ENCODE results near the gene PRDM16. TPM values are rescaled to one million over a fixed set of nuclear protein-coding genes. Genes with fewer than 3 reads are reported as not detected.

The PRDM16 gene
- total RNA-seq, 1 donor, result 6.5 TPM

- H3K4me2 ChIP-seq (ENCODE audit: insufficient read depth, low read length), result no peak overlapping the region
- TF ChIP-seq CTCF (IDR thresholded peaks at IDR 0.05; ENCODE audit: extremely low read depth, low read depth, low read length), result no peak
- H2AFZ ChIP-seq (ENCODE audit: low read length), result no peak overlapping the region
- H3K9me3 ChIP-seq (ENCODE audit: low read depth, low read length), result no peaks in the 10 kb centered on the region
- no peaks in the 10 kb centered on the region for H3K36me3 ChIP-seq (ENCODE audit: insufficient read depth, low read length)
- no peaks in the 10 kb centered on the region for H3K79me2 ChIP-seq (ENCODE audit: insufficient read depth, low read length)
- H3K4me3 ChIP-seq (ENCODE audit: insufficient read depth, low read length), result no peak overlapping the region
- no peaks in the 10 kb centered on the region for H3K4me1 ChIP-seq (ENCODE audit: insufficient read depth, low read length)
- DNase-seq (ENCODE audit: insufficient read length, low spot score, missing footprints), result no peak
- H4K20me1 ChIP-seq (ENCODE audit: insufficient read depth, low read length), result peaks cover 2% of the 10 kb centered on the region
- H3K27me3 ChIP-seq (ENCODE audit: insufficient read depth, low read length), result peaks cover 38% of the 10 kb centered on the region
- H3K27ac ChIP-seq (ENCODE audit: low read depth, low read length), result no peak overlapping the region
Observed at GRCh38 chr1:3444736-3445135, 375.7 kb downstream of the PRDM16 start.

GRCh38 chr1:3450202-3450863, 381.3 kb downstream of the PRDM16 start:
- no peak overlapping the region for H3K27ac ChIP-seq (ENCODE audit: low read depth, low read length)
- no peaks in the 10 kb centered on the region for H3K4me1 ChIP-seq (ENCODE audit: insufficient read depth, low read length)
- H3K9me3 ChIP-seq (ENCODE audit: low read depth, low read length), result no peaks in the 10 kb centered on the region
- no peak overlapping the region for H3K4me2 ChIP-seq (ENCODE audit: insufficient read depth, low read length)
- DNase-seq (ENCODE audit: insufficient read length, low spot score, missing footprints), result no peak
- H3K79me2 ChIP-seq (ENCODE audit: insufficient read depth, low read length), result no peaks in the 10 kb centered on the region
- no peaks in the 10 kb centered on the region for H3K36me3 ChIP-seq (ENCODE audit: insufficient read depth, low read length)
- peaks cover 14% of the 10 kb centered on the region for H3K27me3 ChIP-seq (ENCODE audit: insufficient read depth, low read length)
- no peak overlapping the region for H3K4me3 ChIP-seq (ENCODE audit: insufficient read depth, low read length)
- no peak for TF ChIP-seq CTCF (IDR thresholded peaks at IDR 0.05; ENCODE audit: extremely low read depth, low read depth, low read length)
- peaks cover 4% of the 10 kb centered on the region for H4K20me1 ChIP-seq (ENCODE audit: insufficient read depth, low read length)
- no peak overlapping the region for H2AFZ ChIP-seq (ENCODE audit: low read length)

GRCh38 chr1:3450983-3451382, 382.0 kb downstream of the PRDM16 start:
- no peaks in the 10 kb centered on the region for H3K9me3 ChIP-seq (ENCODE audit: low read depth, low read length)
- no peak for DNase-seq (ENCODE audit: insufficient read length, low spot score, missing footprints)
- H3K4me1 ChIP-seq (ENCODE audit: insufficient read depth, low read length), result no peaks in the 10 kb centered on the region
- peaks cover 14% of the 10 kb centered on the region for H3K27me3 ChIP-seq (ENCODE audit: insufficient read depth, low read length)
- H4K20me1 ChIP-seq (ENCODE audit: insufficient read depth, low read length), result peaks cover 4% of the 10 kb centered on the region
- no peak overlapping the region for H3K4me3 ChIP-seq (ENCODE audit: insufficient read depth, low read length)
- no peak overlapping the region for H3K4me2 ChIP-seq (ENCODE audit: insufficient read depth, low read length)
- TF ChIP-seq CTCF (IDR thresholded peaks at IDR 0.05; ENCODE audit: extremely low read depth, low read depth, low read length), result no peak
- no peaks in the 10 kb centered on the region for H3K79me2 ChIP-seq (ENCODE audit: insufficient read depth, low read length)
- H2AFZ ChIP-seq (ENCODE audit: low read length), result no peak overlapping the region
- no peak overlapping the region for H3K27ac ChIP-seq (ENCODE audit: low read depth, low read length)
- H3K36me3 ChIP-seq (ENCODE audit: insufficient read depth, low read length), result no peaks in the 10 kb centered on the region

GRCh38 chr1:3451994-3452865, 383.2 kb downstream of the PRDM16 start:
- H3K27ac ChIP-seq (ENCODE audit: low read depth, low read length), result no peak overlapping the region
- no peak overlapping the region for H3K4me3 ChIP-seq (ENCODE audit: insufficient read depth, low read length)
- no peaks in the 10 kb centered on the region for H3K79me2 ChIP-seq (ENCODE audit: insufficient read depth, low read length)
- no peak overlapping the region for H2AFZ ChIP-seq (ENCODE audit: low read length)
- no peak for DNase-seq (ENCODE audit: insufficient read length, low spot score, missing footprints)
- no peak overlapping the region for H3K4me2 ChIP-seq (ENCODE audit: insufficient read depth, low read length)
- no peaks in the 10 kb centered on the region for H3K4me1 ChIP-seq (ENCODE audit: insufficient read depth, low read length)
- H3K9me3 ChIP-seq (ENCODE audit: low read depth, low read length), result no peaks in the 10 kb centered on the region
- peaks cover 4% of the 10 kb centered on the region for H4K20me1 ChIP-seq (ENCODE audit: insufficient read depth, low read length)
- no peaks in the 10 kb centered on the region for H3K36me3 ChIP-seq (ENCODE audit: insufficient read depth, low read length)
- no peak for TF ChIP-seq CTCF (IDR thresholded peaks at IDR 0.05; ENCODE audit: extremely low read depth, low read depth, low read length)
- peaks cover 16% of the 10 kb centered on the region for H3K27me3 ChIP-seq (ENCODE audit: insufficient read depth, low read length)

Measured in osteoblast (primary cell).